Midbrain (tissue), 1 donor: ENCODE results near the gene ZNF134.

Experiments used
- DNase-seq: peaks from one replicate; lab custom pipeline; 2025; lab: John Stamatoyannopoulos, UW

Gene ZNF134

DNA sequence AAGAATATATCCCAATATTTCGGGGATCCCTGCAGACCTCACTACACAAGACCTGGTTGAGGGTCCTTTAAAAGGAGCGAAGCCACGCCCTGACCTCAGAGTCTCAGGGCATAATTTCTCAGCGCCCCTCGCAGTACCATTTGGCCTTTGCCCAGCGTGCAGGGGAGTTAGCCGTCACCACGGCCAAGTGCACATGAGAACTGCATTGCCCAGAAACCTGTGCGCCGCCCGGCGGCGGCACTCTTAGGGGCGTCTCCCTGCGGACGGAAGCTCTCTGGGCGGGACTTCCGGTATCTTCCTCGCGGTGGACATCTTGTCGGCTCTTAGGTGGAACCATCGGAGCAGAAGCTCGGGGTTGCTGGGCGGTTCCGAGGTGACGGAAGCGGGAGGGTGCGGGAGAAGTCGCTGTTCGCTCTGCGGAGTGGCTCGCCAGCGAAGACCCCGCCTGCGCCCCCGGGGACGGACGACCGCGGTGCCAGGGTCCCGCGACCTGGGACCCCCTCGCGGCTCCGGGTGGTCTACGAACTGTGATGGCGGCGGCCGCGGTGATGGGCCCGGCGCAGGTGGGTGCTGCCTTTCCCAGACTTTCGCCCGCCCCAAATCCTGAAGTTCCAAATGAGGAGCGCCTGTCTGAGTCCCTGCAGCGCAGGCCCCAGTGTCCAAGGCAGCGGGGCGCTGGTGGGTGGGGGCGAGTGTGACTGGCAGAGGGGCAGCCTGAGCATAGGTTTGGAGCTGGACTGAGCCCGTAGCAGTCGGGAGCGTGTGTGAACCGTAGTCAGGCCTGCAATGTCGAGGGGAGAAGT lies at the start of gene ZNF134:
TSS of gene ZNF134 (plus strand) at position 302 of the 803 bp plus-strand sequence. CDS start 5,227 bp downstream, outside the sequence.
- peak; percentile 90 for DNase-seq

DNA sequence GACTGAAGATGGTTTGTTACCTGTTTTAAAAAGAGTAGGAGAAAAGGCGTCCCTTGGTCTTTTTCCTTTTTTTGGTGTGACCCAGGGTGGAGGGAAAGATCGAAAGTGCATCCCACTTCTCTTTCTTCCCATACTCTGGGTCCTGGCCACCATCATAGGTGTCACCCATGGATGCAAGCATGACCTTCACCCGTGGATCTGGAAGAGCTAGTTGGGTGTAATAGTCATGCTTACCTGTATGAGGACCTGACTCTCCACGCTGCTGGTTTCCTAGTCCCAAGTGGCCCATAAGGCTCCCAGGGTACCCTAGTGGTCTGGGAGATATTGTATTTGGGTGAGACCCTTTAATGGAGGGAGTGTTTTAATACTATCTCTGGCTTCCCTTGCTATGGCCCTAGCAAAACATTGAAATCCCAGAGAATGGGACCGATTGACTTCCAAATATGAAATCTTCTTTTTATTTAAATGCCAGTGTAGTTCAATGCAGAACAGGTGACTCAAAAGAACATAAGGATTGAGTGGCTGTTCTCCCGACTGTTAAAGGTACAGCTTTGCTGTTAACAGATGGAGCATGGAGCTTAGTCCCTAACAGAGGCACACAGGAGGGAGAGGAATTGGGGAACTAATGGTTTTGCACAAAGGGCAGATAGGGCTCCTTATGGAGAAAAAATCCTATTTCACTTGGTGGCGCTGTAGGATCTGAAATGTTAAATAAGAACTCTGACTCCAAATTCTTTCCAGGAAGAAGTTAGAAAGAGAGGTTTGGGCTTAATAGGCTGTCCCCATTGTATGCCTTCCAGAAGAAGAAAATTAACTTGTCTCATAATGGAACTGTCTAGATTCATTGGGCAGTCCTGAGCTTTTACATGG lies 47.4 kb upstream of the ZNF134 start:
- DNase-seq = no peak

DNA sequence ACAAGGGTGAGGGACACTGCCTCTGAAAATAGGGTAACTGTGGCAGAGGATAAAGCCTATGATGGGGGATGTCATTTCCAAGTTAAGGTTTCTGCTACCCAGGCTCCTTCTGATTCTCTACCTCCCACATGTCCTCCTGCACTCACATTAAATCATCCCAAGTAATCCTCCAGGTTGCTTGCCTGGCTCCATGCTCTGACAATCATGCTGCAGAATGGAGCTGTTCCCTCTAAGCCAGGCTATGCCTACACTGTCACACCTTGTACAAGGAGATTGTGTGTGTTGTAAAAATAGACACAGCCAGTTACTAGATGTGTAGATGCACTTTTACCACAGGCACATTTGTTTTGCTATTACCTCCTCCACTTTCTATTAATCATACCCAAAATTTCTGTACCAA lies 43.3 kb upstream of the ZNF134 start:
- no peak for DNase-seq

DNA sequence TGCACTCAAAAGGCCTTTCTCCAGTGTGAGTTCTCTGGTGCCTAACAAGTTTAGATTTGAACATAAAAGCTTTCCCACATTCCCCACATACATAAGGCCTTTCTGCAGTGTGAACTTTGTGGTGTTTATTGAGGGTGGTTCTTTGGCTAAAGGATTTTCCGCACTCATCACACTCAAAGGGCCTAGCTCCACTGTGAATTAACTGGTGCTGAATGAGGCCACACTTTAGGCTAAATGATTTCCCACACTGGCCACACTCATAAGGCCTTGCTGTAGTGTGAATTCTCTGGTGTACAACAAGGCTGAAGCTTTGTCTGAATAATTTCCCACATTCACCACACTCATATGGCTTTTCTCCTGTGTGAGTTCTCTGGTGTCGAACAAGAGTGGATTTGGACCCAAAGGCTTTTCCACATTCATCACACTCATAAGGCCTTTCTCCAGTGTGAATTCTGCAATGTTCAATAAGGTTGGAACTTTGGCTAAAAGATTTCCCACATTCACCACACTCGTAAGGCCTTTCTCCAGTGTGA lies 41.6 kb upstream of the ZNF134 start:
- no peak for DNase-seq

DNA sequence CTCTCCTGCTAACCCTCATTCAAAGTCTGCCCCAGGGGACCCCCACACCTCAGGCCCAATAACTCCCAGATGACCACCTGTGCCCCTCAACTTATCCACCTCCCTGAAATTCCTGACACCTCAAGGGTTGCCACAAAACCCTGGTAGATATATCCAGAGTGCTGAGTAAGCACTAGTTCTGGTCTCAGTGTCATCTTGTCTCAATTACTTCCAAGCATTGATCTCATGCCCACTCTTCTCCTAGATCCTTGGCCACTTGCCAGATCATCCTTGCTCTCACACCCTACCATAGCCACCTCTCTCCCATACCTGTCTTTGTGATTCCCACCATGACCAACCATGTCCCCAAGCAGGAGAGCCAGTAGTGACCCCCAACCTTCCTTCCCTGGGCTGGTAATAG lies 37.4 kb upstream of the ZNF134 start:
- DNase-seq = no peak

DNA sequence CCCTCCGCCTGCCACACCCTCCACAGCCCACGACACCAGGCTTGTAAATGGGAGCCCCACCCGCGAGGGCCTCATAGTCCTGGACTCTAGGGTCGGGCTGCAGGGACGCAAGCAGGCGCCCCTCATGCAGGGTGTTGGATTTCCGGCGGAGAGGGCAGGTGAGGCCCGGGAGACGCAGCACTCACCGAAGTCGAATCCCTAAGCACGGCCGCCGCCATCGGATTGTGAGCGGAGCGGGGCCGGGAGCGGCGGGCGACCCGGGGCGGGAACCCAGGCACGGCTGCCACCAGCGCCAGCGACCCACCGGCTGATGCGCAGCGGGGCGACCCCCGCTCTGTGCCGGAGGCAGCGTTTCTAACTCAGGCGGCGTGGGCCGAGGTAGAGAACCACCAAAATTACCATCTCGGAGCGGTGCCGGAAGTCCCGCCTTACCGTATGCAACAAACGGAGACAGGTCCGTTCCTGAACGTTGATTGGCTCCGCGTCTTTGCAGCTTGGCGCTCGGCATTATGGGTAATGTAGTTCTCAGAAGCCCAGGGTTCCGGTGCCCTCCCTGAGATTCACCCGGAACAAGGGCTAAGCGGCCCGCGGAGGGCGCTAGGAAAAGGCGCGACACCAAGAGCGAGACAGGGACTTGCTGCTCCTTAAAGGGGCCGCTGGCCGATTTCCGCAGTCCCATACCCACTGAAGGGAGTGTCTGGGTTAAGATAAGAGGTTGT lies 35.4 kb upstream of the ZNF134 start, which contains the start of gene ZNF416:
TSS of gene ZNF416 (minus strand) at position 425 of the 719 bp plus-strand sequence. CDS start at position 218, 207 bp downstream.
- peak; percentile 99 for DNase-seq

DNA sequence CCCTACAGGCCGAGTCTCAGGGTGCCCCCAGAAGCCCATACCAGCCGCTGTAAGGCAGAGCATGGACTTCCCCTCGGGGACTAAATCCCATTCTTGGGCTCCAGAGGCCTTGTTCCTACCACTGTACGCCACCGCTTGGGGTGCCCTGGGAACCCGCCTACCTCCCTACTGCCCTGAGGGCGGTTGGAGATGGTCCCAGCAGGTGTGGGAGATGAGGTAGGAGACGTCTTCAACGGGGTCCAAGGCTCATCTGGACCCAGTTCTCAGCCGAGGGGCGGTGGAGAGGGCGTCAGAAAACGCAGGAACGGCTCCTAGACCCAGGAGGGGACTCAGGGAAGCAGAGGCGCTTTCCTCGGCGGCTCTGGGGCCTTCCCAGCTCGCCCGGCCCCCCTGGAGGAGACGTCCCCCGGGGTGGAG lies 30.9 kb upstream of the ZNF134 start:
- DNase-seq = no peak

DNA sequence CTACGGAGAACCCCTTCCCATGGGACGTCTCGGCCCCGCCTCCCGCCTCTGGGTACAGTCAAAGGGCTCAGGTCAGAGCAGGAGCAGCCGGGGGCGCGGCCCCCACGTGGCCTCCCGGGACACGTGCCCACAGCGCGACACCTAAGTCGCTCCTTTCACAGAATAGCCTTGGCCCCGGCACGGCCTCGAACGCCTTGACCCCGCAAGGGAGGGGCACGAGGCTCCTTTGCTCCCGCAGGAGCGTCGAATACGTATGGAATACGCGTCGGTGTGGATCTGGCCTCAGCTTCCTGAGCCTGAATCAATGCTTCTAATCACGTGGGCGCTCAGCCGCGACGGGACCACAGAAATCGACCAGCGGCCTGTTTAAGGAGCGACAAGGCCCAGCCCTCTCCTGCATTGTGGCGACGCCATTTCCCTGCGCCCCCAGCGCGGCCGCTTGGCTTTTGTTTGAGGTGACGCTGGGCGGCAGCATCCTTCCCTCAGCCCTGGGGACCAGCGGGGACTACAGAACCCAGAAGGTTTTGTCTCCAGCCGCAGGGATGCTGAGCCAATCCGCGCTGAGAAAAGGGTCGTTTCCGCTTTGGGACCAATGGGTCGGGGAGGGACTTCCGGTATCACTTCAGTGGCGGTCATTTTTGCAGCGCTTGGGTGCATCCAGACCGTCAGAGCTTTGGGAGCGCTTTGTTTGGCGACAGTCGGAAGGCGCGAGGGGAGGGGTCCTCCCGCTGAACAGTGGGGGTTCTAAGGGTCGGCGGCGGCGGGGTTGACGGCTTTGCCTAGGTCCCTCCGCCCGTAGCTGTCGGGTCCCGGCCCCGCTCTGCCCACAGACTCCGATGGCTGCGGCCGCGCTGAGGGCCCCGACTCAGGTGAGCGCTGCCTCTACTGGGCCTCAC lies 30.3 kb upstream of the ZNF134 start, which contains the start of gene ZIK1:
TSS of gene ZIK1 (plus strand) at position 625 of the 896 bp plus-strand sequence. CDS start at position 837, 212 bp downstream.
- DNase-seq = peak; percentile 98

DNA sequence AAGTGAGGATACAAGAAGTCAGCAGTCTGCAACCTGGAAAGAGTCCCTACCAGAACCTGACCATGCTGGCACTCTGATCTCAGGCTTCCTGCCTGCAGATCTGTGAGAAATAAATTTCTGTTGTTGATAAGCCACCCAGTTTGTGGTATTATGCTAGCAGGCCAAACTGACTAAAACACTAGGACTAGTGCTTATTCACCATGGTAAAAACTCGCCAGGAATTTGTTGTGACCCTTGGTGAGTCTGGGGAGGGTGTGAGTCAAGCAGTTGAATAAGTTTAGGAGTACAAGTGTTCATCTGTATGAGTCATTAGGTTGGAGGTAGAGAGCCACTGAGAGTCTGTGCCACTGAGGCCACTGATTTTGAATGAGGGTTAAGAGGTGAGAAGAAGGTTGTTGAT lies 26.5 kb upstream of the ZNF134 start:
- DNase-seq = no peak

DNA sequence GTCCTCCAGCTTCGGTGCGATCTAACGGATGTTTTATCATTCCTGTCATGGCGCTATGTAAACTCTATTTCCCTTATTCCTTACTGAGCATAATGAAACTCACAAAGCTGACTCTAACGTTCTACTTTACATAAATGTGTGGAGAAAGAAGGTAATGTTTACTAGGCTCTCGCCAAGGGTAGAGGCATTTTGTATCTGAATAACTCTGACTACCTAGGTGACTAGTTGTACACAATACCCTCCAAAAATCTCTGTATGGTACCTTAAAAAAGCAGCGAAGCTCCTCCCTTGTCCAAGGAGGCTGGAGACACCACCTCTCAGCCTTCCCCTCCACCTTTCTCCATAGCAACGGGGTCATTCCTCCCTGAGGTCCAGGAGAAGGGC lies 14.7 kb upstream of the ZNF134 start:
- DNase-seq = no peak

DNA sequence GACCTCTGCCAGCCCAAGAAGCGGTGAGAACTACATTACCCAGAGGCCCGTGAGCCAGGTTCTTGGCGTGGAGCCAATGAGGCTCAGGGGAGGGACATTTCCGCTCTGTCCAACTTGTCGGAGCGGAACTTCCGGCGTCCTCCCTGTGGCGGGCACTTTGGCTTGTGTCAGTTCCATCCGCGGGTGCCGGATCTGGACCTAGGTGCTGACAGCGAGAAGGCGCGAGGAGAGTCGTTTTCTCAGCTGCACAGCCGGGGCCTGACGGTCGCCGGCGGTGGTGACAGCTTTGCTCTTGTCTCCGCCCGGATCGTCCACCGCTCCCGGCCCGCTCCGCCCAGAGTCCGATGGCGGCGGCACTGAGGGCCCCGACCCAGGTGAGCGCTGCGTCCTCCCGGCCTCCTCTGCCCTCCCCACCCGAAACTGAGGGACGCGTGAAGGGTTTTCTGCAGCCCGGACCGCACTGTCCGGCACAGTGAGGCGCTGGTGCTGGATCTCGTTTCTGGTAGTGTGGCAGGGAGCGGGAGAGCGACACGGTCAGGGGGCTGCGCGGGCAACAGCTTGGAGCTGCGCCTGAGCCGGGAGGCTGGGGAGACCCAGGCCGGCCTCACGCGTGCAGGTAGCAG lies 14.2 kb upstream of the ZNF134 start, which contains the start of gene ZNF530:
TSS of gene ZNF530 (plus strand) at position 125 of the 623 bp plus-strand sequence. CDS start 4,461 bp downstream, outside the sequence.
- DNase-seq = peak; percentile 93

DNA sequence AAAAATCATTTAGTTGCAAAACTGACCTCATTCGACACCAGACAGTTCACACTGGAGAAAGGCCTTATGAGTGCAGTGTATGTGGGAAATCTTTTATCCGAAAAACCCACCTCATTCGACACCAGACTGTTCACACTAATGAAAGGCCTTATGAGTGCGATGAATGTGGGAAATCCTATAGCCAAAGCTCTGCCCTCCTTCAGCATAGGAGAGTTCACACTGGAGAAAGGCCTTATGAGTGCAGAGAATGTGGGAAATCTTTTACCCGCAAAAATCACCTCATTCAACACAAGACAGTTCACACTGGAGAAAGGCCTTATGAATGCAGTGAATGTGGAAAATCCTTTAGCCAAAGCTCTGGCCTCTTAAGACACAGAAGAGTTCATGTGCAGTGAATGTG lies 7.1 kb upstream of the ZNF134 start:
- no peak for DNase-seq

DNA sequence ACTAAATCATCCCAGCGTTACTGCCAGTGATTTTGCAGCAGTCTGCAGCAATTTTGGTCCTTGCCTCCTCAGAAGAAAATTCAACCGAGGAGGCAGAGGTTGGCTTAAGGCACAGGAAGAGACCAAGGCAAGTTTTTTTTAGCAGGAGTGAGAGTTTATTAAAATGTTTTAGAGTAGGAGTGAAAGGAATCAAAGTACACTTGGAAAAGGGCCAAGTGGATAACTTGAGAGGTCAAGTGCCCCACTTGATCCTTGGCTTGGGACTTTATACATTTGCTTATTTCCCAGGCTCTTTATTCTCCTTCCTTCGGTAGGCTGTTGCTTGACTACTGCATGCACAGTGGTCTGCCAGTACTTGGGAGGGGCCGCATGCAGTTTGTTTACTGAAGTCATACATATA lies 2.9 kb upstream of the ZNF134 start:
- no peak for DNase-seq

DNA sequence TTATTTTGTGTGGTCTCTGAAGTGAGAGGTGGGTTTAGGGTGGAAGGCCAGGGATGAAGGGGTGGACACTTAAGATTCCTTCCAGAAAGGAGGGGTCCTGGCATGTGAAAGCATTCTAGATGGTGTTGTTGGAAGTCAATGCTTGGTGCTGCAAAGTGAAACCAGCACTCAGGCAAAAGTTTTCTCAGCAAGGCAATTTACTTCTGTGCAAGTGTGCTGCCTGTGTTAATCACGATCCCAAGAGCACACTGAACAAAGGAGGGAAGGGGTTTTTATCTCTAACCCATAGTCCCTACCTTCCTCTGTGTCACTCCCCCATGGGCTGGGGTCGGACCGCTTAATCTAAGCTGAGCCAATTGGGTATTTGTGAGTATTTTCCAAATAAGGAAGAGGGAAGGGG lies 1.3 kb downstream of the ZNF134 start:
- no peak for DNase-seq

DNA sequence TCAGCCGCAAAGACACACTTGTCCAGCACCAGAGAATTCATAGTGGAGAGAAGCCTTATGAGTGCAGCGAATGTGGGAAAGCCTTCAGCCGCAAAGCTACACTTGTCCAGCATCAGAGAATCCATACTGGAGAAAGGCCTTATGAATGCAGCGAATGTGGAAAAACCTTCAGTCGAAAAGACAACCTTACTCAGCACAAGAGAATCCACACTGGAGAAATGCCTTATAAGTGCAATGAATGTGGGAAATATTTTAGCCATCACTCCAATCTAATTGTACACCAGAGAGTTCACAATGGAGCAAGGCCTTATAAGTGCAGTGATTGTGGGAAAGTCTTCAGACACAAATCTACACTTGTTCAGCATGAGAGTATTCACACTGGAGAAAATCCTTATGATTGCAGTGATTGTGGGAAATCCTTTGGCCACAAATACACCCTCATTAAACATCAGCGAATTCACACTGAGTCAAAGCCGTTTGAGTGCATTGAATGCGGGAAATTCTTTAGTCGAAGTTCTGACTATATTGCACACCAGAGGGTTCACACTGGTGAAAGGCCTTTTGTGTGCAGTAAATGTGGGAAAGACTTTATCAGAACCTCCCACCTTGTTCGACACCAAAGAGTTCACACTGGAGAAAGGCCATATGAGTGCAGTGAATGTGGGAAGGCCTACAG lies 6.8 kb downstream of the ZNF134 start:
- DNase-seq = no peak

DNA sequence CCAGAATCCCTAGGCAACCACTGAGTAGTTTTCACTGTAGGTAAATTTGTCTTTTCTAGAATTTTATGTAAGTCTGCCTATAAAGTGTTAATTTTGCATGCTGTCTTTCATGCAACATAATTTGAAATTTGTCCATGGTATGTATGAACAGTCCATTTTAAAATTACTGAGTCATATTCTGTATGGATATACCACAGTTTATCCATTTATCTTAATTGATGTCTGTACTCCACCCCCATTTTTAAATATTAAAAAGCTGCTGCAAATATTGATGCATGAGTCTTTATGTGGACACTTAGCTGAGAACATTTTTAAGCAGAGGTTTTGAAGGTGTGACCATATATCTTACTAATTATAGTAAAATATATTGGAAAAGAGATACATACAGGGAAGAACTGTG lies 9.0 kb downstream of the ZNF134 start:
- no peak for DNase-seq

DNA sequence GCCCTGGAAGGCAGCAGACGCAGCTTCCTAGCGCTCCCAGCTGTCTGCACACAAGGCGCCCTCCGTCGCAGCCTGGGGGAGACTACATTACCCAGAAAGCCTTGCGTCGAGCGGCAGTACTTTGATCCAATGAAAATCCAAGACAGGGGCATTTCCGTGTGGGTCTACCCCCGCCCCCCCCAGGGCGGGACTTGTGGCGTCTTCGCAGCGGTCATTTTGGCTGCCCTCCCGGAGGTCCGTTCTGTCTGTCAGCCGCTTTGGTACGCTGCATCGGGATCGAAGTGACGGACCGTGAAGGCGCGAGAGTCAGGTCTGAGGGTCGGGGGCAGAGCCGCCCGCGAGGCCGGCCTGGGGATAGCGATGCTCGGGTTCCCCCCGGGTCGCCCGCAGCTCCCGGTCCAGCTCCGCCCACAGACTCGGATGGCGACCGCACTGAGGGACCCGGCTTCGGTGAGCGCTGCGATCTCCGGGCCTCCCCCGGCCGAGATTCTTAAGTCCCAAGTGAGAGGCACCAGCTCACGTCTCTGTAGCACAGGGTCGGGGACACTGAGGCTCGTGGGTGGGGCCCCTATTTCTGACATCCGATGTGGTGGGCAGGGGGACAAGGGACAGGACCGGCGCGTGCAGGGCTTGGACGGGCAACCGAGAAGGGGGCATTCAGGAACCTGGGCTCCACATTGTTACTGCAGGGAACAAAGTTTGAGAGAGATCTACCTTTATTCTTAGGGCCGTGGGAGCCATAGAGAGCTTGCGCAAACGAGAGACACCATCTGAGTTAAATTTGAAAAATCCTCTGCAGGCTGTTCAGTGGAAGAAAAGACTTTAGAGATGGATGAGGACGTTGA lies 19.2 kb downstream of the ZNF134 start, which contains the start of gene ZNF211:
TSS of gene ZNF211 (plus strand) at position 182 of the 845 bp plus-strand sequence. CDS start at position 361, 179 bp downstream.
- peak; percentile 98 for DNase-seq

DNA sequence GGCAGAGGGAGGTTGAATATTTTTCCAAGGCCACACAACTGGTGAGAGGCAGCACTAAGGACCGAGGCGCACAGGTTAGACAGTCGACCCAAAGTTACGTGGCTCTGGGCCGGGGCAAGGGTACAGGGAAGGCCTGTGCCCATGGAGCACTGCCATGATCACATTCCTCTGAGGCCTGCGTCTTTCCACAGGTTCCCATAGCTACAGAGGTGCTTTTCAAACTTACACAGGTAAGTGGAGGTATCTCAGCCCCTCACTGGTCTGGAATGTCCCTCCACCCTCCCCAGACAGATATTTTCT lies 19.7 kb downstream of the ZNF134 start:
- no peak for DNase-seq

DNA sequence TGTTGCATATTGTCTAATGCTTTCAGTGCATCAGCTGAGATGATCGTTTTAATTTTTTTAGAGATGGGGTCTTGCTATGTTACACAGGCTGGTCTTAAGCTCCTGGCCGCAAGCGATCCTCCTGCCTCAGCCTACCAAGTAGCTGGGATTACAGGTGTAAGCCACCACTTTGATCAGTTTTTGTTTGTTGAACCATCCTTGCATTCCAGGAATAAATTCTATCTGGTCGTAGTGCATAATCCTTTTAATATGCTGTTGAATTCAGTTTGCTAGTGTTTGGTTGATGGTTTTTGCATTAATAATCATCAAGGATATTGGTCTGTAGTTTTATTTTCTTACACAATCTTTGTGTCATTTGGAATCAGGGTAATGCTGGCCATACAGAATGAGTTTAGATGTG lies 23.3 kb downstream of the ZNF134 start:
- no peak for DNase-seq
